Caco-2 (cell line): ENCODE data around the gene EGFL7. TPM values are rescaled to one million over a fixed set of nuclear protein-coding genes. Genes with fewer than 3 reads are reported as not detected.

Experiments used
- BruUV-seq: library from RNA; stranded (reverse); fragments of 400-500 nt; replicated peaks from 2 replicates; lab custom pipeline; 2021; lab: Mats Ljungman, UMichigan
- CTCF ChIA-PET: fragments of 300-600 bp; sonication (Branson Sonifier 250); formaldehyde crosslinking; loops from one replicate; lab custom pipeline; 2022; ENCODE audit warnings: antibody characterized with exemption; lab: Charles Lee
- POLR2A ChIA-PET: fragments of 300-600 bp; sonication (Branson Sonifier 250); formaldehyde crosslinking; loops from one replicate; lab custom pipeline; 2022; ENCODE audit warnings: antibody characterized with exemption; lab: Charles Lee
- DNase-seq, 2 experiments: peaks; one replicate each; pipeline versions ENCODE4 v3.0.0 to v3.0.0-alpha.2; 2020 to 2022
- H3K27me3 ChIP-seq: replicated peaks from 2 replicates; pipeline ENCODE4 v1.6.0; 2011; ENCODE audit warnings: low read length; ENCODE audit not compliant: control insufficient read depth, insufficient read depth
- H3K36me3 ChIP-seq: 2 replicates; pipeline ENCODE4 v1.5.1; 2011; ENCODE audit warnings: low read length; ENCODE audit not compliant: control insufficient read depth, insufficient read depth
- H3K4me1 ChIP-seq: fragments of 250-450 bp; sonication (Bioruptor Pico); 2 replicates; pipeline ENCODE4 v1.5.1; 2020; ENCODE audit warnings: mild to moderate bottlenecking
- H3K4me3 ChIP-seq: 2 replicates; pipeline ENCODE4 v1.5.1; 2011; ENCODE audit warnings: low read depth, mild to moderate bottlenecking, control low read depth, low read length
- H3K9me3 ChIP-seq: fragments of 250-450 bp; sonication (Bioruptor Pico); 2 replicates; pipeline ENCODE4 v1.5.1; 2020; ENCODE audit warnings: mild to moderate bottlenecking, moderate library complexity
- H3K27ac Mint-ChIP-seq: one replicate; pipeline ENCODE4 v1.8.0; 2022; ENCODE audit warnings: mixed read lengths; ENCODE audit not compliant: unreplicated experiment
- H3K27me3 Mint-ChIP-seq: one replicate; pipeline ENCODE4 v1.8.0; 2022; ENCODE audit warnings: mixed read lengths; ENCODE audit not compliant: insufficient read depth, unreplicated experiment
- H3K36me3 Mint-ChIP-seq: one replicate; pipeline ENCODE4 v1.8.0; 2022; ENCODE audit warnings: mild to moderate bottlenecking, mixed read lengths; ENCODE audit not compliant: insufficient read depth, unreplicated experiment
- H3K4me1 Mint-ChIP-seq: one replicate; pipeline ENCODE4 v1.8.0; 2022; ENCODE audit warnings: low read depth, mixed read lengths; ENCODE audit not compliant: unreplicated experiment
- H3K4me3 Mint-ChIP-seq: one replicate; pipeline ENCODE4 v1.8.0; 2022; ENCODE audit warnings: mild to moderate bottlenecking, moderate library complexity, mixed read lengths; ENCODE audit not compliant: unreplicated experiment
- H3K9me3 Mint-ChIP-seq: one replicate; pipeline ENCODE4 v1.8.0; 2022; ENCODE audit warnings: mixed read lengths; ENCODE audit not compliant: unreplicated experiment
- intact Hi-C: fragments of 100-400 bp; cut with micrococcal nuclease; formaldehyde crosslinking; loops from one replicate; pipeline ENCODE4 v1.10.0; 2022; ENCODE audit not compliant: unreplicated experiment
- total RNA-seq: library from RNA; stranded (reverse); gene quantifications from 2 replicates; pipeline ENCODE4 v1.2.3, GENCODE V29; 2022
- TF ChIP-seq, protein P1 (sequence below), 2 experiments: fragments of 200-600 bp in 1 of 2; IDR thresholded peaks; 1 replicate in 1 of 2; 2 replicates in 1 of 2; pipeline versions ENCODE4 v1.5.1 to v1.8.0; 2011 to 2022; ENCODE audit warnings: antibody characterized with exemption in 1 of 2, control low read depth in 1 of 2, inconsistent platforms in 1 of 2, low read depth in 1 of 2, low read length in 1 of 2, mild to moderate bottlenecking in 1 of 2, moderate library complexity in 1 of 2; ENCODE audit not compliant: insufficient read depth in 1 of 2, severe bottlenecking in 1 of 2, unreplicated experiment in 1 of 2

EGFL7 gene
- total RNA-seq, 1 experiment from 2014 or later = 30.2 TPM

DNA sequence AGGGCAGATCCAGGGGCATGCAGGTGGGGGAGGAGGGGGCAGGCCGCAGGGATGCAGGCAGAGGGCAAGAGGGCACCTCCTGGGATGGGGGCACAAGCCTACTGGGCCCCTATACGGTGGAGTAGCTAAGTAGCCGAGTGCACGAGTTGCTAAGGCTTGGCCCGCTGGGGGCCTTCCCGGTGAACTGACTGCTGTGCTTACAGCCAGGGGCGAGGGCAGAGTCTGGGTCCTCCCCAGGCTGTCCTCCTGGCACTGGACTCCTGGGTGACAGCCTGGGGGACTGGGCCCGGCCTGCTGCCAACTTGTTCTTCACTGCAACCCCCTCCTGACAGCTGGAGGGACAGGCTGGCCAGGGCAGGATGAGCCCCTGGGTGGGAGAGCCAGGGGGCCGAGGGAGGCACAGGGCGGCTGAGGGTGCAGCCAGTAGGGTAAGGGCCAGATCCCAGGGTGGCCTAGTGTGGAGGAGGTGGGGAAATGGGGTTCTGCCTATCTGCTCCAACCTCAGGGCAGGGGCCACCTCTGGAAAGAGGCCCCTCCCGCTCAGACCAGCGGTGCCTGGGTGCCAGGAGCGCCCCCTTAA, 1.7 kb upstream of the EGFL7 start:
- ChIA-PET POLR2A (no interaction called here), CTCF (no interaction called here)
- BruUV-seq = no TSS peak

DNA sequence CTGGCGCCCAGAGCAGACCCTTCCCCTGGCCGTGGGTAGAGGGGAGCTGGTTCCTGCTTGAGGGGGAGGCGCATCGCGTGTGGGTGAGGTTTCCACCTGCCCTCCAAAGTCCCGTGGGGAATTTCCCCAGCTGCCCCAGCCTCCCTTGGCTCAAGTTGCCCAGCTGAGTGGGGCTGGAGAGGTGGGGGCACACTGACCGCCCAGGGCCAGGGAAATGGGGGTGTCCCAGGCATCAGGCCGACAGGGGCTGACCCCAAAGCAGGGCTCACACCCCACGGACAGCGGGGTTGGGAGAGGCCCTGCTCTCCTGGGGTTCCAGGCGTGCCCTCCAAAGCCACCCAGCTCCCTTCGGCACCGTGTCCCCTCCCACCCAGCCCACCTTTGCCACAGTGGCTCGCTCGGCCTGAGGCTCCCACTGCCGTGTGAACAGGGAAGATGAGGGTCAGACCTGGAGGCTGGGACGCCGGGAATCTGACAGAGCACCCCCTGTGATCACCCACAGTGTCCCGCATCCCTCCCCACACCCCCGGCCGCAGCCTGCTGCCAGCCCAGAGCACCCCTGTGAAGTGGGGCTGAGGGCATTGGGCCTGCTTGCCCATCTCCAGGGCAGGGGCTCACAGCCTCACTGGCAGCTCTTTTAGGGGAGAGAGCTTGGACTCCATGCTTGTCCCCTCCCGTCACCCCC, 933 bp upstream of the EGFL7 start:
- Mint-ChIP-seq H3K27me3 (peaks cover 3% of the 10 kb centered on the region), H3K4me3 (no peak overlapping the region), H3K9me3 (no peaks in the 10 kb centered on the region), H3K27ac (no peak overlapping the region), H3K4me1 (no peaks in the 10 kb centered on the region), H3K36me3 (no peaks in the 10 kb centered on the region)
- no TSS peak for BruUV-seq
- ChIA-PET CTCF (interaction anchor here (0.5 to 0.7 kb wide), 3 partner anchors 11 to 66 kb away, joined by 3 to 6 read pairs (median 5); no protein-coding TSS in a partner anchor), POLR2A (no interaction called here)
- H3K4me1 ChIP-seq = 0 out of 2 replicates have a peak, but pooled peaks cover 3% of the 10 kb centered on the region
- intact Hi-C loops = no loop called here
- H3K27me3 ChIP-seq = no peaks in the 10 kb centered on the region
- H3K4me3 ChIP-seq = no peak overlapping the region
- DNase-seq = no peak
- TF ChIP-seq, protein P1, sequence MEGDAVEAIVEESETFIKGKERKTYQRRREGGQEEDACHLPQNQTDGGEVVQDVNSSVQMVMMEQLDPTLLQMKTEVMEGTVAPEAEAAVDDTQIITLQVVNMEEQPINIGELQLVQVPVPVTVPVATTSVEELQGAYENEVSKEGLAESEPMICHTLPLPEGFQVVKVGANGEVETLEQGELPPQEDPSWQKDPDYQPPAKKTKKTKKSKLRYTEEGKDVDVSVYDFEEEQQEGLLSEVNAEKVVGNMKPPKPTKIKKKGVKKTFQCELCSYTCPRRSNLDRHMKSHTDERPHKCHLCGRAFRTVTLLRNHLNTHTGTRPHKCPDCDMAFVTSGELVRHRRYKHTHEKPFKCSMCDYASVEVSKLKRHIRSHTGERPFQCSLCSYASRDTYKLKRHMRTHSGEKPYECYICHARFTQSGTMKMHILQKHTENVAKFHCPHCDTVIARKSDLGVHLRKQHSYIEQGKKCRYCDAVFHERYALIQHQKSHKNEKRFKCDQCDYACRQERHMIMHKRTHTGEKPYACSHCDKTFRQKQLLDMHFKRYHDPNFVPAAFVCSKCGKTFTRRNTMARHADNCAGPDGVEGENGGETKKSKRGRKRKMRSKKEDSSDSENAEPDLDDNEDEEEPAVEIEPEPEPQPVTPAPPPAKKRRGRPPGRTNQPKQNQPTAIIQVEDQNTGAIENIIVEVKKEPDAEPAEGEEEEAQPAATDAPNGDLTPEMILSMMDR (IDR thresholded peaks at IDR 0.05; ENCODE audit: insufficient read depth in 1 of 2, low read depth in 1 of 2, low read length in 1 of 2, severe bottlenecking in 1 of 2, unreplicated experiment in 1 of 2) = no peak
- no peaks in the 10 kb centered on the region for H3K36me3 ChIP-seq
- no peaks in the 10 kb centered on the region for H3K9me3 ChIP-seq

More for the DNA sequence above, 1.7 kb upstream of the EGFL7 start:
- Histone ChIP-seq H3K36me3 (no peaks in the 10 kb centered on the region), H3K9me3 (no peaks in the 10 kb centered on the region), H3K4me1 (0 out of 2 replicates have a peak, but pooled peaks cover 3% of the 10 kb centered on the region), H3K4me3 (no peak overlapping the region), H3K27me3 (no peaks in the 10 kb centered on the region)
- TF ChIP-seq, protein P1 (IDR thresholded peaks at IDR 0.05; ENCODE audit: insufficient read depth in 1 of 2, low read depth in 1 of 2, low read length in 1 of 2, severe bottlenecking in 1 of 2, unreplicated experiment in 1 of 2) = no peak
- no peak for DNase-seq
- intact Hi-C loops = no loop called here
- Mint-ChIP-seq H3K4me1 (no peaks in the 10 kb centered on the region), H3K27ac (no peak overlapping the region), H3K27me3 (peaks cover 3% of the 10 kb centered on the region), H3K9me3 (no peaks in the 10 kb centered on the region), H3K36me3 (no peaks in the 10 kb centered on the region), H3K4me3 (no peak overlapping the region)

DNA sequence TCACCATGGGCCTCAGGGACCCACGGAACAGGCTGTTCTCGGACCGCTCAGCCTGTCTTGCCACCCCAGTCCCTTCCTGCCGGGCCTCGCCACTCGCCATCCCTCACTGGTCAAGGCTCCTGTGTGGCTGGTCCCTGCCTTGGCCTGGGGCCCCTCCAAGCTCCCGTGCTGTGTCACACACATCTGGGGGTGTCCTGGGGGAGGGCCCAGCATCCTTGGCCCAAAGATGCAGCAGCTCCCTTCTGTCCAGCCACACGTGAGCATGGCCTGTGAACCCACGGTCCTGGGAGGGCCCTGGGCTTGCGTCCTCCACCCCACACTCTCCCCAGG, 425 bp upstream of the EGFL7 start:
- Mint-ChIP-seq H3K36me3 (no peaks in the 10 kb centered on the region), H3K4me3 (no peak overlapping the region), H3K4me1 (no peaks in the 10 kb centered on the region), H3K27ac (no peak overlapping the region), H3K27me3 (peaks cover 3% of the 10 kb centered on the region), H3K9me3 (no peaks in the 10 kb centered on the region)
- no peak overlapping the region for H3K4me3 ChIP-seq
- ChIA-PET POLR2A (no interaction called here), CTCF (interaction anchor here (0.6 kb wide), 1 partner anchor 37 kb away, joined by 5 read pairs; no protein-coding TSS in a partner anchor)
- H3K36me3 ChIP-seq = no peaks in the 10 kb centered on the region
- no TSS peak for BruUV-seq
- intact Hi-C loops = no loop called here
- 0 out of 2 replicates have a peak, but pooled peaks cover 3% of the 10 kb centered on the region for H3K4me1 ChIP-seq
- no peaks in the 10 kb centered on the region for H3K27me3 ChIP-seq
- no peaks in the 10 kb centered on the region for H3K9me3 ChIP-seq
- TF ChIP-seq, protein P1 (IDR thresholded peaks at IDR 0.05; ENCODE audit: insufficient read depth in 1 of 2, low read depth in 1 of 2, low read length in 1 of 2, severe bottlenecking in 1 of 2, unreplicated experiment in 1 of 2) = no peak
- DNase-seq = no peak
